Measurements from ENCODE around the gene YAF2. TPM values are rescaled to one million over a fixed set of nuclear protein-coding genes. Genes with fewer than 3 reads are reported as not detected.

YAF2 gene
- total RNA-seq, 4 donors from 2014 or later = 12.5 to 26.5 (median 13.4) TPM

GRCh38 chr12:42145197-42145549 lies 92.9 kb downstream of the YAF2 start:
- TF ChIP-seq CTCF (IDR thresholded peaks at IDR 0.05) (no peak), POLR2AphosphoS5 (IDR thresholded peaks at IDR 0.05) (no peak), EP300 (IDR thresholded peaks at IDR 0.05) (no peak), POLR2A (IDR thresholded peaks at IDR 0.05) (no peak)
- Histone ChIP-seq H3K4me3 (peak overlapping the region; percentile 77), H3K9me3 (no peaks in the 10 kb centered on the region), H3K27me3 (no peaks in the 10 kb centered on the region), H3K36me3 (no peaks in the 10 kb centered on the region), H3K4me1 (peaks cover 30% of the 10 kb centered on the region), H3K27ac (peak overlapping the region; percentile 85)
- no peak for DNase-seq (ENCODE audit: low spot score in 2 of 2)
- WGBS = 17% methylated on average over 8 of the region's 8 CpGs

GRCh38 chr12:42144408-42145196 lies 93.4 kb downstream of the YAF2 start, which contains the start of gene GXYLT1:
Gene GXYLT1 (minus strand): TSS chr12:42144874. CDS start chr12:42144646, 228 bp downstream.
- TF ChIP-seq CTCF (IDR thresholded peaks at IDR 0.05) (no peak), EP300 (IDR thresholded peaks at IDR 0.05) (no peak), POLR2AphosphoS5 (IDR thresholded peaks at IDR 0.05) (no peak), POLR2A (IDR thresholded peaks at IDR 0.05) (peak in 1 of 2 donors; percentile 48)
- Histone ChIP-seq H3K4me1 (peaks cover 30% of the 10 kb centered on the region), H3K27me3 (no peaks in the 10 kb centered on the region), H3K36me3 (no peaks in the 10 kb centered on the region), H3K9me3 (no peaks in the 10 kb centered on the region), H3K4me3 (peak within 1 kb of the TSS; percentile 77), H3K27ac (peak within 1 kb of the TSS; percentile 85)
- WGBS = 0% methylated on average over 9 of the region's 106 CpGs
- peak; percentile 93 for DNase-seq (ENCODE audit: low spot score in 2 of 2)

DNA sequence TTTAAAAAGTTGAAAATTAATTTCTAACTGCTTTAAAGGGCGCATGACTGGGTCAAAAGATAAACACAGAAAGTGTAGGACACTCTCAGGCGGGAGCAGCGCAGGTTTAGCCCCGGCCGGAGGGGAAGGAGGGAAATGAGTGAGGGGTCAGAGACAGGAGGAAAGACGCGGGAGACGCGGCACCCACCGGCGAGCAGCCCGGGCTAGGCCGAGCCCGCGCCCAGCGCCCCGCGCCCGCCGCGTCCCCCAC lies 94.0 kb downstream of the YAF2 start:
- DNase-seq (ENCODE audit: low spot score in 2 of 2) = peak in 1 of 2 donors; percentile 63
- Histone ChIP-seq H3K27me3 (no peaks in the 10 kb centered on the region), H3K4me3 (peak overlapping the region; percentile 77), H3K36me3 (no peaks in the 10 kb centered on the region), H3K27ac (peak overlapping the region; percentile 85), H3K9me3 (no peaks in the 10 kb centered on the region), H3K4me1 (peaks cover 30% of the 10 kb centered on the region)
- WGBS = under 1% methylated on average over 15 of the region's 21 CpGs
- TF ChIP-seq POLR2A (IDR thresholded peaks at IDR 0.05) = no peak
- TF ChIP-seq CTCF (IDR thresholded peaks at IDR 0.05) = no peak
- TF ChIP-seq EP300 (IDR thresholded peaks at IDR 0.05) = no peak
- TF ChIP-seq POLR2AphosphoS5 (IDR thresholded peaks at IDR 0.05) = no peak

- 11% methylated on average over 12 of the region's 12 CpGs for whole genome bisulfite sequencing
- Histone ChIP-seq H3K36me3 (no peaks in the 10 kb centered on the region), H3K27ac (peak overlapping the region; percentile 85), H3K27me3 (no peaks in the 10 kb centered on the region), H3K9me3 (no peaks in the 10 kb centered on the region), H3K4me1 (peaks cover 30% of the 10 kb centered on the region), H3K4me3 (peak overlapping the region; percentile 77)
- DNase-seq (ENCODE audit: low spot score in 2 of 2) = no peak
- TF ChIP-seq POLR2A (IDR thresholded peaks at IDR 0.05) = no peak
- TF ChIP-seq POLR2AphosphoS5 (IDR thresholded peaks at IDR 0.05) = no peak
- no peak for TF ChIP-seq EP300 (IDR thresholded peaks at IDR 0.05)
- TF ChIP-seq CTCF (IDR thresholded peaks at IDR 0.05) = no peak
Observed at GRCh38 chr12:42143452-42144157, 94.4 kb downstream of the YAF2 start.

DNA sequence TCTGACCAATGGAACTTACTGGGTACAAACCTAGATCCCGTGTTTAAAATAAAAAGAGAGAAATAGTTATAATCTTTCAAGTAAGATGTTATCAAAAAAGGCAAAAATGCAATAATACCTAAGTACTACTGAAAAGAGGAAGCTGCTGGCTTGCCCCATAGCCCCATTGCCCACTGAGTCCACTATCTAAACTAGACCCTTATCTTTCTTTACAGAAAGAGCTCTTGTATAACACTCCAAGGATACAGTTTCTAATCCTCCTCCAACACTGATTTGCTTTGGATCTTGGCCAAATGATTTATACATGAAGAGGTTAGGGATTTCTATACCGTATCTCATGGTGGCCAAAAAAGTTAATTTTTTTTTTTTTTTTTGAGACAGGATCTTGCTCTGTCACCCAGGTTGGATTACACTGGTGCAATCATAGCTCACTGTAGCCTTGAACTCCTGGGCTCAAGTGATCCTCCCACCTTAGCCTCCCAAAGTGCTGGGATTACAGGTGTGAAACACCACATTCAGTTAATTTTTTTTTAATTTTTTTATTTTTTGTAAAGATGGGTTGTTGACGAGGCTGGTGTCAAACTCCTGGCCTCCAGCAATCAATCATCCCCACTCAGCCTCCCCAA lies 96.0 kb downstream of the YAF2 start:
- no peak for DNase-seq (ENCODE audit: low spot score in 2 of 2)
- Histone ChIP-seq H3K27me3 (no peaks in the 10 kb centered on the region), H3K27ac (no peak overlapping the region), H3K4me3 (no peak overlapping the region), H3K4me1 (peaks cover 30% of the 10 kb centered on the region), H3K36me3 (no peaks in the 10 kb centered on the region), H3K9me3 (no peaks in the 10 kb centered on the region)
- WGBS = 87% methylated on average over 3 of the region's 3 CpGs
- TF ChIP-seq EP300 (IDR thresholded peaks at IDR 0.05) = no peak
- no peak for TF ChIP-seq CTCF (IDR thresholded peaks at IDR 0.05)
- TF ChIP-seq POLR2AphosphoS5 (IDR thresholded peaks at IDR 0.05) = no peak
- TF ChIP-seq POLR2A (IDR thresholded peaks at IDR 0.05) = no peak

All from suprapubic skin (tissue), 4 donors.